Measurements from ENCODE around the gene TCEAL9.

GRCh38 chrX:103397707-103398106 is 41.4 kb downstream of the TCEAL9 start:
- TF ChIP-seq POLR2A (IDR thresholded peaks at IDR 0.05; ENCODE audit: low read length) (no peak), GATA1 (IDR thresholded peaks at IDR 0.05; ENCODE audit: low read depth, low read length) (no peak)

Data from erythroblast (primary cell).